Heart left ventricle (tissue), 16 donors: ENCODE measurements around the gene SPSB4. TPM values are rescaled to one million over a fixed set of nuclear protein-coding genes. Genes with fewer than 3 reads are reported as not detected.

ENCODE experiments used
- ATAC-seq, 4 donors: fragments of 200-7000 bp; cut with Tn5 transposase; one replicate each; pipeline ENCODE4 v1.9.1; 2020 to 2022; ENCODE audit warnings: moderate library complexity in 4 of 4, mild to moderate bottlenecking in 3 of 4, moderate number of reproducible peaks in 1 of 4
- DNase-seq, 5 donors: peaks; one replicate each; pipeline ENCODE4 v3.0.0-alpha.2; 2020
- H3K27ac ChIP-seq, 12 donors: fragments of 200-600 bp; sonication (generic) in 4 of 12; one replicate each; pipeline versions ENCODE4 v1.5.0 to v1.8.0; 2016 to 2022; ENCODE audit warnings: mild to moderate bottlenecking in 2 of 12
- H3K27me3 ChIP-seq, 9 donors: fragments of 200-600 bp; sonication (generic) in 2 of 9; one replicate each; pipeline versions ENCODE4 v1.5.1 to v1.8.0; 2016 to 2022; ENCODE audit warnings: mild to moderate bottlenecking in 3 of 9
- H3K36me3 ChIP-seq, 9 donors: fragments of 200-600 bp; sonication (generic) in 2 of 9; one replicate each; pipeline versions ENCODE4 v1.5.0 to v1.8.0; 2018 to 2022; ENCODE audit warnings: mild to moderate bottlenecking in 2 of 9
- H3K4me1 ChIP-seq, 12 donors: fragments of 200-600 bp; sonication (generic) in 4 of 12; one replicate each; pipeline versions ENCODE4 v1.5.0 to v1.8.0; 2016 to 2022; ENCODE audit warnings: mild to moderate bottlenecking in 3 of 12
- H3K4me3 ChIP-seq, 12 donors: fragments of 200-600 bp; sonication (generic) in 4 of 12; one replicate each; pipeline versions ENCODE4 v1.5.0 to v1.8.0; 2017 to 2022; ENCODE audit warnings: mild to moderate bottlenecking in 9 of 12, moderate library complexity in 4 of 12
- H3K9me3 ChIP-seq, 12 donors: fragments of 200-600 bp; sonication (generic) in 4 of 12; one replicate each; pipeline versions ENCODE4 v1.5.0 to v1.8.0; 2016 to 2022; ENCODE audit warnings: mild to moderate bottlenecking in 1 of 12
- CTCF ChIP-seq, 12 donors: fragments of 200-600 bp; sonication (generic) in 4 of 12; IDR thresholded peaks; one replicate each; pipeline versions ENCODE4 v1.5.0 to v1.8.0; 2018 to 2022; ENCODE audit warnings: antibody characterized with exemption in 12 of 12, mild to moderate bottlenecking in 5 of 12
- POLR2A ChIP-seq, 2 donors: fragments of 450-650 bp; IDR thresholded peaks; one replicate each; pipeline ENCODE4 v1.6.1; 2017; ENCODE audit warnings: antibody characterized with exemption in 2 of 2, mild to moderate bottlenecking in 2 of 2, moderate library complexity in 2 of 2
- WGBS, 4 donors: extraction: QIAGEN DNeasy Blood & Tissue Kit in 2 of 4; methylation state at CpG; one replicate each; pipeline versions ENCODE4 v1.1.5 to v1.1.7; 2013 to 2018; 5-methylcytosine and 5-hydroxymethylcytosine counted together
- intact Hi-C, 10 donors: fragments of 100-400 bp; cut with DNase I; formaldehyde crosslinking; loops; one replicate each; pipeline versions ENCODE4 v1.11.1 to v1.14.2; 2022
- polyA plus RNA-seq, 2 donors: library from polyadenylated mRNA; stranded (reverse); fragments of 200-250 nt; gene quantifications; one replicate each; pipeline ENCODE4 v1.2.3, GENCODE V29; 2013
- total RNA-seq, 9 donors: library from RNA; depleted of rRNA in 2 of 9; stranded (reverse); fragments of >200 nt in 2 of 9; fragmentation: NEBNext Ultra II Directional in 3 of 9; extraction: Animal tissue kit (Norgen Biotek cat#: 25700) in 3 of 9; gene quantifications; one replicate each; pipeline versions ENCODE4 v1.1.0 to v1.2.4, GENCODE V29; 2016 to 2023
- donor health status: ischemic (EF 13 %, LVEDD 7.1; RV severe dilation, severe dysfunction).
- donor health status: healthy with polysubstance abuse.
- donor health status: DM: no; HTN: yes; CAD: no.
- donor health status: DM: no; HTN: no; CAD: no.
- donor health status: ischemic (EF 25% LVEDD 6.9; RV normal size, moderate dysfunction).
- donor health status: ischemic (EF 25% LVEDD 5.7; RV mildly dilated, moderate dysfunction).
- donor health status: healthy.
- donor health status: DM: yes; HTN: yes; CAD: no.
- donor health status: ischemic (EF 35%, LVEDD 5.7; RV mildly dilated, moderate dysfunction).
- donor health status: nonischemic (EF 11% LVEDD 7.7; RV severe dilation, severe dysfunction).
- donor health status: DM: yes; HTN: yes; CAD: no.
- donor health status: PGD.
- donor health status: ischemic (EF 29% LVEDD 5.4; RV normal size, mild dysfunction).
- donor health status: nonischemic (EF 23%, LVEDD 6.1; RV moderate dilation, normal function).

The SPSB4 gene
- total and polyA plus RNA-seq, 11 donors, result 3.3 to 11.1 (median 4.8) TPM

- no peak for ATAC-seq
- Histone ChIP-seq H3K36me3 (no peaks in the 10 kb centered on the region), H3K27me3 (no peaks in the 10 kb centered on the region), H3K9me3 (no peaks in the 10 kb centered on the region), H3K27ac (no peak overlapping the region), H3K4me3 (no peak overlapping the region), H3K4me1 (peaks cover 0 to 29% (median 23%) of the 10 kb centered on the region in 12 donors)
- intact Hi-C loops, result no loop called here
- no peak for TF ChIP-seq POLR2A (IDR thresholded peaks at IDR 0.05)
- no peak for TF ChIP-seq CTCF (IDR thresholded peaks at IDR 0.05)
- DNase-seq, result no peak
- WGBS, 4 donors, result 88 to 96% (median 89%) methylated on average over 9 of the region's 9 CpGs
These were observed 23.4 kb downstream of the SPSB4 start for GRCh38 chr3:141074529-141074928.

DNA sequence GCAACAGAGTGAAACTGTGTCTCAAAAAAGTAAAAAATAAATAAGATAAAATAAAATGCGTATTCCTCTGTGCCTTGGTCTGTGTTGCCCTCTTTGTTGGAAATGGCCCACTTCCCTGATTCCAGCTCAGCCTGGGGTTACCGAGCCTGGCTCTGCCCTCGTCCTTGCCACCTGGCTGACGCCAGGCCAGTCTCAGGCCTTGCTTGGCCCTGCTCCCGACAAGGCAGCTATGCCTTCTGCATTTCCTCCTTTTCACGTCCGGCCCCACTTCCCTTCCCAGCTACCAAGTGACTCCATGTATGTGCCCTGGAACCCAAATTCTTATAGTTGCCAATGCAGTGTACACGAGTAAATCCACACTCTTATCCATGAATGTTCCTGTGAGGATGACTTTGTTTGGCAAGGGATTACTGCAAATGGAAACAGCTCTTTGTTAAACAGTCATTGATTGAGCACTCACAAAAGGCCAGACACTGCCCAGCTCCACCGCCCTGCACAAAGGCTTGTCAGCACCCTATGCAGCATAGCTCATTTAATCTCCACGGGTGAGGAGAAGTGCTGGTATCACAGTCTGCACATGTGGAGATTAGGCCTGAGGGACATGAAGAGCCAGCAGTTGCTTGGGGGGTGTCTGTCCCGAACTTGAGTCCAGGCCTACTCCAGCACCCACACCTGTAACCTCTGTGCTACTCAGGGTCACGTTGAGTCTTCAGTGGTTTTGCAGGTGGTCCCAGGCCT, 25.1 kb downstream of the SPSB4 start:
- no peaks in the 10 kb centered on the region for H3K36me3 ChIP-seq
- no peaks in the 10 kb centered on the region for H3K27me3 ChIP-seq
- TF ChIP-seq CTCF (IDR thresholded peaks at IDR 0.05), result no peak
- no peak for TF ChIP-seq POLR2A (IDR thresholded peaks at IDR 0.05)
- 32 to 48% (median 41%) methylated on average over 12 of the region's 12 CpGs for WGBS, 4 donors
- peak overlapping the region in 11 of 12 donors; percentile 62 to 83 (median 75) for H3K27ac ChIP-seq
- peak overlapping the region in 5 of 12 donors; percentile 36 to 52 (median 43) for H3K4me3 ChIP-seq
- H3K9me3 ChIP-seq, result no peaks in the 10 kb centered on the region
- peaks cover 0 to 29% (median 23%) of the 10 kb centered on the region in 12 donors for H3K4me1 ChIP-seq
- DNase-seq (peak in 1 of 5 donors; percentile 59), ATAC-seq (peak; percentile 41 to 64 (median 54))
- intact Hi-C loops, result no loop called here

DNA sequence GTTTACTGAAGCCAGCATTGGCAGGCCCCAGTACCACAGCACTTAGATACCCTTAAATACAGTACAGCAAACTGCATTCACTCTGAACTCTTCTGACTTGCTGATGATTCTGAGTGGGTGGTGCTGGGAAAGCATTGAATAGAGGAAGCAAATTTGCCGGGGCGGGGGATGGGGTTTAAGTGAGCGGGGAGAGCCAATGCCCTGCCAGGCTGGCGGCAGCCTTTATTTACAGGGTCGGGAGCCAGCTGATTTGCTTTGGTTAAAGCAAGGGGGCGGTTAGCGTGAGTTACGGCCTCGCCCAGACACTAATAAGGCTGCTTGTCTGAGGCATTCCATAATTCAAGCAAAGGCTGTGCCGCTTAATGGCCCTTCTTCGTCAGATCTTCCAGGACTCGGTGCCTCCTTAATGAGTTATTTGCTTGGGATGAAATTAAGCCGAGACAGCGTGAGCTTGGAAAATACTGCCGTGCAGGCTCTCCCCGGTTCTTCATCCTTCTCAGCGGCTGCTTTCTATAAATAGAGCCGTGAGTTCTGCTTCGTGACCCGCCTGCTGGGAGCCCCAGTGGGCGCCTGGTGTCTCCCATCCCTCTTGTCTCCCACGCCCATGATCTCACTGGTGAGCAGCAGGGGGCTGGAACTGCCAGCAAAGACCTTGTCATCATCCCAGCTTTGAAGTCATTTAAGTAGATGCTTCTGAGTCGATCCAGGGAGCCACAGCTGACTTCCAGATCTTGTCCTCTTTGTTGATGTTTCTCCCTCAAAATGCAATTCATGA, 25.8 kb downstream of the SPSB4 start:
- DNase-seq (peak; percentile 56 to 75 (median 68)), ATAC-seq (peak; percentile 55 to 81 (median 68))
- Histone ChIP-seq H3K9me3 (no peaks in the 10 kb centered on the region), H3K36me3 (no peaks in the 10 kb centered on the region), H3K4me3 (peak overlapping the region in 9 of 12 donors; percentile 32 to 52 (median 41)), H3K27ac (peak overlapping the region in 11 of 12 donors; percentile 62 to 83 (median 75)), H3K27me3 (no peaks in the 10 kb centered on the region), H3K4me1 (peaks cover 0 to 31% (median 23%) of the 10 kb centered on the region in 12 donors)
- TF ChIP-seq CTCF (IDR thresholded peaks at IDR 0.05) (peak in 1 of 12 donors; percentile 7), POLR2A (IDR thresholded peaks at IDR 0.05) (no peak)
- WGBS, 4 donors, result 15 to 23% (median 21%) methylated on average over 23 of the region's 23 CpGs
- intact Hi-C loops, result no loop called here

GRCh38 chr3:141077631-141078030, 26.5 kb downstream of the SPSB4 start:
- peak overlapping the region in 9 of 12 donors; percentile 62 to 83 (median 76) for H3K27ac ChIP-seq
- DNase-seq (no peak), ATAC-seq (peak in 2 of 4 donors; percentile 3)
- H3K27me3 ChIP-seq, result no peaks in the 10 kb centered on the region
- no peaks in the 10 kb centered on the region for H3K36me3 ChIP-seq
- intact Hi-C loops, result no loop called here
- no peak for TF ChIP-seq POLR2A (IDR thresholded peaks at IDR 0.05)
- no peak for TF ChIP-seq CTCF (IDR thresholded peaks at IDR 0.05)
- H3K9me3 ChIP-seq, result no peaks in the 10 kb centered on the region
- peak overlapping the region in 4 of 12 donors; percentile 41 to 52 (median 47) for H3K4me3 ChIP-seq
- WGBS, 4 donors, result 76 to 84% (median 80%) methylated on average over 6 of the region's 6 CpGs
- peaks cover 0 to 34% (median 23%) of the 10 kb centered on the region in 12 donors for H3K4me1 ChIP-seq
